ENCODE data around the gene EHD4.

Gene EHD4

GRCh38 chr15:41876007-41876406, 96.3 kb downstream of the EHD4 start:
- no peak for TF ChIP-seq GATA1 (IDR thresholded peaks at IDR 0.05; ENCODE audit: low read depth, low read length)
- no peak for TF ChIP-seq POLR2A (IDR thresholded peaks at IDR 0.05; ENCODE audit: low read length)
- DNase-seq = no peak

DNA sequence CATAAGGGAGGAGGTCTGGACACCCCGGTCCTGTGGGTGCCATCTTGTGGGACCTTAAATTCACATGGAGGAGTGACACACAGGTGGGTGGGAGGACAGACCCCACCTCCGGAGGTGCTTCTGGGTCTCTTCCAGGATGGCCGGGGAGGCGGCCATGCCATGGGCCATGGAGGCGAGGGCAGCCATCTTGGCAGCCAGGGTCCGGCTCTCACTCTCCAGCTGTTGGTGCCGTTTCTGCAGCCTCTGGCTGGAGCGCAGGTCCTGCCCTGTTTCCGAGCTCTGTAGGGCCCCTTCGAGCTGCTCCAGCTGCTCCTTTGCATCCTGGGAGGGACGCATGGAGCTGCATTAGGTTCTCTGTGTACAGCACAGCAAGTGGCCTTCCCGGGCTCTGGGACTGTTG, 97.6 kb downstream of the EHD4 start:
- TF ChIP-seq GATA1 (IDR thresholded peaks at IDR 0.05; ENCODE audit: low read depth, low read length) (no peak), POLR2A (IDR thresholded peaks at IDR 0.05; ENCODE audit: low read length) (no peak)

DNA sequence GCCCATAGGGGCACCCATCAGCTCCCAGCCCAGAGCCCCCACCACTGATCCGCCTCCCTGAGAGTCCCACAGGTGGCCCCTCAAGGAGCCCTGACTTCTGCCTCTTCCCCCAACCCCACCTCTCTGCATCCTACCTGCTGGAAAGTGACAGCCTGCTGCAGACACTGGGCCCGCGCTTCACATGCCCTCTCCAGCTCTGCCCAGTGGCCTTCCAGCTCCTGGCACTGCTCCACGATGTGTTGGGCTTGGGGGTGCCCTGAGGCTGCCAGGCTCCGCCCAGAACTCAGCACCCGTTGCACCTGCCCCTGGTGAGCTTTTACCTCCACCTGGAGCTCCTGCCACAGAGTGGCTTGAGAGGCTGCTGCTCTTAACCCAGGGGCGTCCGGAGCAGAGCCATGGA, 98.6 kb downstream of the EHD4 start:
- no peak for DNase-seq
- TF ChIP-seq GATA1 (IDR thresholded peaks at IDR 0.05; ENCODE audit: low read depth, low read length) (no peak), POLR2A (IDR thresholded peaks at IDR 0.05; ENCODE audit: low read length) (no peak)

More for the DNA sequence above, 97.6 kb downstream of the EHD4 start:
- no peak for DNase-seq

DNA sequence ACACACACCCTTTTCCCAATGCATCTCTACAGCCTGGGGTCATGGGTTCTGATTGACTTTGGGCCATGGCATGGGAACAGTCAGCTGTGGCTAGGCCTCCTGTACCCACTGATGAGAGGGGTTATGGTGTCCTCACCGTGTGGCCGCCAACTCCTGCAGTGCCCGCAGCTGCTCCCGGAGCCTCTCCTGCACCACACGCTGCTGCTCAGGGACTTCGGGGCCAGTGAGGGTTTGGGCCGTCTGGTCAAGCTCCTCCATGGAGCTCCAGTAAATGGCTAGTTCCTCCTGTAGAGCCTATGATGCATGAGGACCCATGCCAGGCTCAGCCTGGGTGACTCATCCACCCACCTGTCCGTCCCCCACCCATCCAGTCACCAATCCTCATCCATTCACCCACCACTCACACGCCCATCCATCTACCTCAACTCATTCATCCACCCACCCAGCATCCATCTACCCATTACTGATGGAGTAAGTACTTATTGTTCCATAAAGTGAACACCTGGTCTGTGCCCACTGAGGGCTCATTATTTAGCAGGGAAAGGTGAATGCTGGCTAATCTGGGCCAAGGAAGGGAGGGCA, 100.1 kb downstream of the EHD4 start:
- DNase-seq = no peak
- TF ChIP-seq POLR2A (IDR thresholded peaks at IDR 0.05; ENCODE audit: low read length) = no peak
- TF ChIP-seq GATA1 (IDR thresholded peaks at IDR 0.05; ENCODE audit: low read depth, low read length) = no peak

GRCh38 chr15:41871175-41871905, 101.0 kb downstream of the EHD4 start:
- TF ChIP-seq POLR2A (IDR thresholded peaks at IDR 0.05; ENCODE audit: low read length) (no peak), GATA1 (IDR thresholded peaks at IDR 0.05; ENCODE audit: low read depth, low read length) (no peak)
- no peak for DNase-seq

GRCh38 chr15:41870689-41871081, 101.7 kb downstream of the EHD4 start:
- DNase-seq = no peak
- TF ChIP-seq GATA1 (IDR thresholded peaks at IDR 0.05; ENCODE audit: low read depth, low read length) (no peak), POLR2A (IDR thresholded peaks at IDR 0.05; ENCODE audit: low read length) (no peak)

DNA sequence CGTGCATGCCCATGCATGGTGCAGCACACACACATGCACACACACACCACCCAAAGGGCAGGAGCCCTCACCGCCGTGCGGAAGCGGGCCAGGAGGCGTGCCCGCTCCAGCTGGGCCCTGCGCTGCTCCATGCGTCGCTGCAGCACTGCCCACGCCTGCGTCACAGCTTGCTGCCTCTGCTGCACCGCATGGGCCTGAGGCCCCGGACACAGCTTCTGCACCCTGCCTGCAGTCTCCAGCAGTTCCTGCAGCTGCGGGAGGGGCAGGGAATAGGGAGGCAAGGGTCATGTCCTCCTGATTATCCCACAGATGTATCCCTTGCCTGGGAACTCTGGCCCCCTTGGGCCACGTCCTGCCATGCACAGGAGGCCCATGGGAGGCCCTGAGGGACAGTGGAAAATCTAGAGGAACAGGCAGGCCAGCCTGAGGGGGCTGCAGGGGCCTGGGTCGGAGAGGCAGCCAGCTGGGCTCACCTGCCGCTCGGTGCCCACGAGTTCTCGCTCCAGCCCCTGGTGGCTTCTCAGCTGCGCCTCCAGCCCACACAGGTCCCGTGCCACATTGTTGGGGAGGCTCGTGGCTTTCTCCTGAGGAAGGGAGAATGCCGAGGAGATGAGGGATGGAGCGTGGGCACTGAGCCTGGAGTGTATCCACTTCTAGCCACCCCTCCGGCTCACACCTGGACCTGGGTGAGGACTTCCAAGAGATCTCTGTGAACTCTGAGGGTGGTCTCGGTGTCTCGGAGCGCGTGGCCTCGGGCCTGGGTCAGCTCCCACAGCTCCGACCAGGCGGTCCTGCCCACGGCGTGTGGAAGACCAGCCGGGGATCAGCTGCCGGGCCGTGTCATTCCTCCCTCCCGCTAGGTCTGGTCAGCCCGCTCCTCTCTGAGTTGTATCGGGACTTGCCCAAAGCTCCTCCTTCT, 102.3 kb downstream of the EHD4 start:
- no peak for TF ChIP-seq POLR2A (IDR thresholded peaks at IDR 0.05; ENCODE audit: low read length)
- no peak for TF ChIP-seq GATA1 (IDR thresholded peaks at IDR 0.05; ENCODE audit: low read depth, low read length)
- DNase-seq = no peak

DNA sequence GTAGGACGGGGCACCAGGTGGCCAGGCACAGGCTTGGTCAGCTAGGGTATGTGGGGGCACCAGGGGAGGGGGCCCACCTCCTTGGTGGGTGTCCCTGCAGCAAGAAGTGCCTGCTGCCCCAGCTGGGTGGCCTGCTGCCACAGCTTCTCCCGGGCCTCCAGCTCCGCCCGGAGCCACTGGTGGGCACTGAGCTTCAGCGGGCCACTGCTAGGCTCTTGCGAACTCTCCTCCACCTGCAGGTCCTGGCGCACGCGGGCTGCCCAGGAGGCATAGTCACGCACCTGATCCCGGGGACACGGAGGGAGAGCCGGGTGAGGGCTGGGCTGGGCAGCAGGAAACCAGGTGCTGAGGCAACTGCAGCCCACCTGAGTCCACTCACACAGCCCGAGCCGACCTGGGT, 104.0 kb downstream of the EHD4 start:
- TF ChIP-seq POLR2A (IDR thresholded peaks at IDR 0.05; ENCODE audit: low read length) (no peak), GATA1 (IDR thresholded peaks at IDR 0.05; ENCODE audit: low read depth, low read length) (no peak)
- no peak for DNase-seq

DNA sequence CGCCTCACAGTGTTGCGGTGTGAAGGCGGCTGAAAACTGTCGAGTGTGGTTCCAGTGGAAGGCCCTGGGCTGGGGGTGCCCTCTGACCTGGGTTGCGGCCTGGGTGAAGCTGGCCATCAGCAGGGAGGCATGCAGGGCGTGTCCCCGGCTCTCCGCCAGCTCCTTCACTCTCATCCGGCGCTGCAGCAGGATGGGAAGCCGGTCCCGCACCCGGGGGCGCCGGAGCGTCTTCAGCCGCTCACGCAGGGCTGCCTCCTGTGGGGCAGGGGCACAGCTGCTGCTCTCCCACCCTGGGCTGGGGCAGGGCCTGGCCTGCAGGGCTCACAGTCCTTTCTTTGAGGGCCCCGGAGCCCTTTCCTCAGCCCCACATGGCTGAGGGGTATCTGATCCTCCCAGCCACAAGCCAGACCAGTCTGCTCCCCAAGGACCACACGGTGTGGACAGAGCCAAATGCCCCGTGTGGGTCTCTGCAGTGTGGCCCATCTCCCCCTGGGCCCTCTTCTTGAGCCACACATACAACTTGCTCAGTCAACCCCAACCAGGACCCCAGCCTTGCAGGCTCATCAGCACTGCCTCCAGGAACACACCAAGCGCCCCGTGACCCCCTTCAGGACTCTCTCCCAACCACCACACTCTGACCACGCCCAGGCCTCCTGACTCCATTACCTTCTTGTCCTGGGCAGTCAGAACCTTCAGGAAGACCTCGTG, 105.3 kb downstream of the EHD4 start:
- no peak for TF ChIP-seq GATA1 (IDR thresholded peaks at IDR 0.05; ENCODE audit: low read depth, low read length)
- DNase-seq = no peak

- DNase-seq = no peak
- TF ChIP-seq GATA1 (IDR thresholded peaks at IDR 0.05; ENCODE audit: low read depth, low read length) (no peak), POLR2A (IDR thresholded peaks at IDR 0.05; ENCODE audit: low read length) (no peak)
Observed at GRCh38 chr15:41866263-41866703, 106.1 kb downstream of the EHD4 start.

GRCh38 chr15:41865490-41866055, 106.8 kb downstream of the EHD4 start:
- DNase-seq = no peak
- TF ChIP-seq GATA1 (IDR thresholded peaks at IDR 0.05; ENCODE audit: low read depth, low read length) (no peak), POLR2A (IDR thresholded peaks at IDR 0.05; ENCODE audit: low read length) (no peak)

- no peak for DNase-seq
- TF ChIP-seq POLR2A (IDR thresholded peaks at IDR 0.05; ENCODE audit: low read length) (no peak), GATA1 (IDR thresholded peaks at IDR 0.05; ENCODE audit: low read depth, low read length) (no peak)
Observed at GRCh38 chr15:41862515-41863116, 109.7 kb downstream of the EHD4 start.

DNA sequence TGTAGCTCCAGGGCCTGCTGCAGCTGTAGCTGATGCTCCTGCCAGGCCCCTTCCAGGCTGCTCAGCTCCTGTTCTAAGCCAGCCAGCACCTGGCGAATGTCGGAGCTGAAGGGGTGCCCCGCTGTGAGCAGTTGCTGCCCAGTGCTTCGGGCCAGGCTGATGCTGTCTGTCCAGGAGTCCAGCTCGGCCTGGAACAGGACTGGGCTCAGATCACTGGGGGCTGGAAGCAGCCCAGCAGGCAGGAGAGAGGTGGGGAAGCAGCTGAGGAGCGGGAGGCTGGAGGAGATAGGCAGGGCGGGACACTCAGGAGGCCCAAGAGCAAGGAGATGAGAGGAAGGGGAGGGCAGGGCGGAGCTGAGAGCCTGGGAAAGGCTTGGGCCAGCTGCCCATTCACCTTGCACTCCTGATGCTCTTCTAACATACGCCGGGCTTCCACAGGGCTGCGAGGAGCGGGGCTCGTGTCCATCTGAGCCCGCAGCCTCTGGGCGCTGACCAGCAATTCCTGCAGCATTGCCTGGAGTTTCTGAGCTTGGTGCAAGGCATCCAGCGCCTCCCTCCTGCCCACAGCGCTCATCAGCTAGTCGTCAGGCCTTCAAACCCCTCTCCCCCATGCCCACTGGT, 110.5 kb downstream of the EHD4 start:
- no peak for DNase-seq
- TF ChIP-seq POLR2A (IDR thresholded peaks at IDR 0.05; ENCODE audit: low read length) = no peak
- no peak for TF ChIP-seq GATA1 (IDR thresholded peaks at IDR 0.05; ENCODE audit: low read depth, low read length)

Data from erythroblast (primary cell).